Activated B cell treated with CpG ODN at 0.5 μM for 24 hours (primary cell): ENCODE results near the gene KIAA0319L. TPM values are rescaled to one million over a fixed set of nuclear protein-coding genes. Genes with fewer than 3 reads are reported as not detected.

Source experiments
- ATAC-seq: fragments of 200-7000 bp; cut with Tn5 transposase; one replicate; pipeline ENCODE4 v1.10.0; 2021; ENCODE audit warnings: low read depth, mild to moderate bottlenecking, moderate library complexity
- CTCF ChIA-PET: fragments of 350-600 bp; sonication (Branson Sonifier 250); formaldehyde crosslinking; loops from one replicate; lab custom pipeline; 2021; ENCODE audit warnings: antibody characterized with exemption; lab: Charles Lee
- POLR2A ChIA-PET: fragments of 350-600 bp; sonication (Branson Sonifier 250); formaldehyde crosslinking; loops from one replicate; lab custom pipeline; 2021; ENCODE audit warnings: antibody characterized with exemption; lab: Charles Lee
- DNase-seq: peaks from one replicate; pipeline ENCODE4 v3.0.0; 2022
- H3K27ac Mint-ChIP-seq: one replicate; pipeline ENCODE4 v1.8.0; 2020; ENCODE audit warnings: mixed read lengths
- H3K27me3 Mint-ChIP-seq: one replicate; pipeline ENCODE4 v1.8.0; 2021; ENCODE audit warnings: mixed read lengths
- H3K36me3 Mint-ChIP-seq: one replicate; pipeline ENCODE4 v1.8.0; 2021; ENCODE audit warnings: low read depth, mixed read lengths
- H3K4me1 Mint-ChIP-seq: one replicate; pipeline ENCODE4 v1.8.0; 2021; ENCODE audit warnings: mixed read lengths
- H3K4me3 Mint-ChIP-seq: one replicate; pipeline ENCODE4 v1.8.0; 2020; ENCODE audit warnings: mild to moderate bottlenecking, mixed read lengths
- H3K9me3 Mint-ChIP-seq: one replicate; pipeline ENCODE4 v1.8.0; 2020; ENCODE audit warnings: mixed read lengths
- intact Hi-C: fragments of 100-400 bp; cut with micrococcal nuclease; formaldehyde crosslinking; loops from one replicate; pipeline ENCODE4 v1.15.1; 2024
- total RNA-seq: library from RNA; stranded (reverse); gene quantifications from 2 replicates; pipeline ENCODE4 v1.2.3, GENCODE V29; 2022
- TF ChIP-seq, protein P1 (sequence below): fragments of 200-600 bp; IDR thresholded peaks from one replicate; pipeline ENCODE4 v1.8.0; 2022; ENCODE audit warnings: antibody characterized with exemption, mild to moderate bottlenecking

KIAA0319L gene
- total RNA-seq, 1 donor from 2014 or later: 59.1 TPM

DNA sequence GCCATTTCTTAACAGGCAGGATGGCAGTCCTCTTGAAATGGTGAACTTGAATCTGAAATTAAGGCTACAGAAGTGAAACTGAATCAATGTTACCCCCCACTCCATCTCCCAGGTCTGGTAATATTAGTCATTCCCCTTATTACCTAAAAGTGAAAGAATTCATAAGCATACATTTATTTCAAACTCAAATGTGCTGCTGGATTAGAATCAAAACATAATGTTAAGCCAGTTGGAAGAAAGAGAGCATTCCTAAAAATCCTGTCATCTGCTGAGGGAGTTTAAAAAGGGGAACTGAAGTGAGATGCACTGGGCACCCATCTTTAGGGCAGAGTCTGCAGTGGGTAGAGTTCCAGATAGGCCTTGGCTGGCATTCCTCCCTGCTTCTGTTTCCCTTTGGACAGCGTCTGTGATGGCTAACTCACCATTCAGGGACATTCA lies 17.4 kb downstream of the KIAA0319L start:
- peaks cover 52% of the 10 kb centered on the region for H3K36me3 Mint-ChIP-seq
- peak overlapping the region; percentile 15 for H3K4me3 Mint-ChIP-seq
- no peaks in the 10 kb centered on the region for H3K27me3 Mint-ChIP-seq
- ATAC-seq (peak; percentile 58), DNase-seq (no peak)
- H3K27ac Mint-ChIP-seq: peak overlapping the region; percentile 81
- peaks cover 39% of the 10 kb centered on the region for H3K4me1 Mint-ChIP-seq
- TF ChIP-seq, protein P1, sequence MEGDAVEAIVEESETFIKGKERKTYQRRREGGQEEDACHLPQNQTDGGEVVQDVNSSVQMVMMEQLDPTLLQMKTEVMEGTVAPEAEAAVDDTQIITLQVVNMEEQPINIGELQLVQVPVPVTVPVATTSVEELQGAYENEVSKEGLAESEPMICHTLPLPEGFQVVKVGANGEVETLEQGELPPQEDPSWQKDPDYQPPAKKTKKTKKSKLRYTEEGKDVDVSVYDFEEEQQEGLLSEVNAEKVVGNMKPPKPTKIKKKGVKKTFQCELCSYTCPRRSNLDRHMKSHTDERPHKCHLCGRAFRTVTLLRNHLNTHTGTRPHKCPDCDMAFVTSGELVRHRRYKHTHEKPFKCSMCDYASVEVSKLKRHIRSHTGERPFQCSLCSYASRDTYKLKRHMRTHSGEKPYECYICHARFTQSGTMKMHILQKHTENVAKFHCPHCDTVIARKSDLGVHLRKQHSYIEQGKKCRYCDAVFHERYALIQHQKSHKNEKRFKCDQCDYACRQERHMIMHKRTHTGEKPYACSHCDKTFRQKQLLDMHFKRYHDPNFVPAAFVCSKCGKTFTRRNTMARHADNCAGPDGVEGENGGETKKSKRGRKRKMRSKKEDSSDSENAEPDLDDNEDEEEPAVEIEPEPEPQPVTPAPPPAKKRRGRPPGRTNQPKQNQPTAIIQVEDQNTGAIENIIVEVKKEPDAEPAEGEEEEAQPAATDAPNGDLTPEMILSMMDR: no peak
- no peaks in the 10 kb centered on the region for H3K9me3 Mint-ChIP-seq
- POLR2A ChIA-PET: interaction anchor here (0.6 to 1.9 kb wide), 3 partner anchors 17 to 1939 kb away, joined by 3 to 8 read pairs (median 5); partner anchors contain the start of genes KIAA0319L, NCDN and SFPQ
- intact Hi-C loops: loop anchor here (2.0 kb wide), 1 partner anchor 17 kb away; the partner anchor contains the start of genes KIAA0319L and NCDN
- CTCF ChIA-PET: interaction anchor here (0.9 kb wide), 1 partner anchor 89 kb away, joined by 3 read pairs; no protein-coding TSS in a partner anchor

DNA sequence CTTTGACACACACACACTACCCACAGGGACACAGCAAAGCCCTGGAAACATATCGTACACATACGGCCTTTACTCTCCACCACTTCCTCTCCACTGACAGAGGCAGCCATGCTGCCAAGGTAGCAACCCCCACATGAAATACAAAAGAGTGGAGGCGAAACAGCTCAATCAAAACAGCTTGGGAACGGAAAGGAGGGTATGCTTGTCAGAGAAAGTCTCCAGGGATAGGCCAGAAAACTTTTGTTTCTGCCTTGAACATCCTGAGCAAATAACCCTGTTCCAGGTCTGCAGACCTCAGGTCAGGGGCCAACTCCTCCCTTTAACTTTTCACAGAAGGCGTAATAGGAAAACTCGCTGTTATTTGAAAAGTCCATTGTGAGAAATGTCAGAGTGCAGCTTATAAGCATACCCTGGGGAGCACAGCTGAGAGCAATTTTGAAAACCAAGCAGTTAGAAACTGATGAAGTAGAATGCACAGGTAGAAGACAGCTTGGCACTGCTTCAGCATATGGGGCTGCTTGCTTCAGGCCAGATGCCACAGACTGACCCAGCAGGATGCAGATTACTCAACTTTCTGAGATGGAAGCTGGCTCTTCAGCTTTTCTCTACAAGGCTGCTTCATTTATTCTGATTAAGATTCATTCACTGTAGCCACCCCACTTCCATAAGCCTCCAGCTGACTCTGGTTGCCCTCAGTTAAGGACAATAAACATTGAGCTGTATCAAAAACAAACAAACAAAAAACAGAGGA lies 18.0 kb downstream of the KIAA0319L start:
- TF ChIP-seq, protein P1: no peak
- Mint-ChIP-seq H3K36me3 (peaks cover 48% of the 10 kb centered on the region), H3K4me3 (peak overlapping the region; percentile 28), H3K4me1 (peaks cover 38% of the 10 kb centered on the region), H3K27ac (peak overlapping the region; percentile 81), H3K9me3 (no peaks in the 10 kb centered on the region), H3K27me3 (no peaks in the 10 kb centered on the region)
- ATAC-seq: peak; percentile 49
- no peak for DNase-seq
- CTCF ChIA-PET: interaction anchor here (0.9 kb wide), 1 partner anchor 88 kb away, joined by 3 read pairs; no protein-coding TSS in a partner anchor
- POLR2A ChIA-PET: interaction anchor here (0.6 to 1.9 kb wide), 3 partner anchors 18 to 1940 kb away, joined by 3 to 8 read pairs (median 5); partner anchors contain the start of genes KIAA0319L, NCDN and SFPQ
- intact Hi-C loops: loop anchor here (2.0 kb wide), 1 partner anchor 18 kb away; the partner anchor contains the start of genes KIAA0319L and NCDN

DNA sequence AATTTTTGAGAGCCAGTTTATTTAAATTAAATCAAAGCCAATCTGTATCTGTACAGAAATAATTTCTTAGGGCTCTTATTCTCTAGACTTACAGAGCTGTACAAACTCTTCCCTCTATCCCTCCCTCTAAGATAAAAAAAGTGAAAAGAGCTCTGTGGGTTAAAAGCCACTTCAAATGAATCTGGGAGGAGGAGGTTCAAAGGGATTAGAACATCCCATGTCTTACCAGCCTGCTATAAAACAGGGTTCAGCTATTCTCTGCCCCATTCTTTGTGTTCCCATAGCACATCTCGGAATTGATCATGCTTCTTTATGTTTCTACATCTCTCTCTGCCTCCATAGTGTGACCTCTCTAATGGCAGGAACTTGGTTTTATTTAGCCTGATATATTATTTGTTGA lies 19.4 kb downstream of the KIAA0319L start:
- ChIA-PET CTCF (no interaction called here), POLR2A (interaction anchor here (0.7 kb wide), 2 partner anchors 32 to 673 kb away, joined by 5 to 6 read pairs; no protein-coding TSS in a partner anchor)
- no peaks in the 10 kb centered on the region for H3K9me3 Mint-ChIP-seq
- H3K27me3 Mint-ChIP-seq: no peaks in the 10 kb centered on the region
- H3K4me3 Mint-ChIP-seq: no peak overlapping the region
- no peak overlapping the region for H3K27ac Mint-ChIP-seq
- H3K36me3 Mint-ChIP-seq: peaks cover 42% of the 10 kb centered on the region
- H3K4me1 Mint-ChIP-seq: peaks cover 34% of the 10 kb centered on the region
- DNase-seq (no peak), ATAC-seq (no peak)
- intact Hi-C loops: loop anchor here (2.0 kb wide), 1 partner anchor 19 kb away; the partner anchor contains the start of genes KIAA0319L and NCDN
- TF ChIP-seq, protein P1: no peak

DNA sequence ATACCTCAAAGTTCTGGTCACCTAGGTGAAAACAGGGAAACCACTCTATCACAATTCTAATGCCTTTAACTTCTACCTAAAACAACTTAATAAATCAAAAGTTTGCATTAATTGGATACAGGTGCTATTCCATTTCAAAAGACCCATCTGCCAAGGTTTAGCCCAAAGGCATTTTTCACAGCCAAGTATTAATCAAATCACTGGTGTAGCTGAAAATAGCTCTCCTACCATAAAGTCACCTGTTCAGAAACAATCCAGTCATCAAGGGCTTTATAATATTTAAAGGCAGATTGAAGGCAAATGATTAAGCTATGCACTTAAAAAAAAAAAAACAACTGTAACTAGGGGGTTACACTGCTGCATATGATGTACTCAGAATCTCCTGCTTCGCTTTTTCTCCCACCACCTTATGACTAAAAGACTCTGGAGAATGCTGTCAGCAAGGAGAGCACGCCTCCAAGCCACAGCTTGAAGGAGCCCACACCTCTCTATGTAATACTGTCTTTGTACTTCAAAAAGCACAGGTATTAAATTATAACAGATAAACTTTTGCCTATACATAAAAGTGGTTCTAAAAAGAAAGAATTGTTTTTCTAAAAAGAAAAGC lies 20.5 kb downstream of the KIAA0319L start:
- TF ChIP-seq, protein P1: no peak
- H3K9me3 Mint-ChIP-seq: no peaks in the 10 kb centered on the region
- H3K4me3 Mint-ChIP-seq: no peak overlapping the region
- ChIA-PET CTCF (no interaction called here), POLR2A (no interaction called here)
- ATAC-seq (no peak), DNase-seq (no peak)
- H3K4me1 Mint-ChIP-seq: peaks cover 33% of the 10 kb centered on the region
- intact Hi-C loops: no loop called here
- H3K36me3 Mint-ChIP-seq: peaks cover 45% of the 10 kb centered on the region
- H3K27me3 Mint-ChIP-seq: no peaks in the 10 kb centered on the region
- H3K27ac Mint-ChIP-seq: no peak overlapping the region

DNA sequence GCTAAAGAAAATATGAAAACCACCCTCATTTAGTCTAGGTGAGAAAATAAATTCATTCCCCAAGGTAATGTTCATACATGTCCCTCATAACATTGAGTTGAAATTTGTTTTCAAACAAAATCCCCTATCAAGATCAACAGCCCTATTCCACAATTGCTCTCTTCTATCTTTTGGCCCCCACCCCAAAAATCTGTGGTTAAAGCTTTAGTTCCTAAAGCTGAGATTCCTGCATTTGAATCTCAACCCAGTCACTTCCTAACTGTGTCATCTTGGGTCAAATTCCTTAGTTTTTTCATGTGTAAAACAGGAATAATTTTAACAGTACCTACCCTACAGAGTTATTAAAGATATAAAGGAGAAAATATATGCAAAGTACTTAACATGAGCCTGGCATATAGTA lies 22.0 kb downstream of the KIAA0319L start:
- Mint-ChIP-seq H3K27ac (no peak overlapping the region), H3K4me1 (peaks cover 27% of the 10 kb centered on the region), H3K27me3 (no peaks in the 10 kb centered on the region), H3K9me3 (peaks cover 3% of the 10 kb centered on the region), H3K4me3 (no peak overlapping the region), H3K36me3 (peaks cover 49% of the 10 kb centered on the region)
- ATAC-seq: no peak
- TF ChIP-seq, protein P1: no peak
- intact Hi-C loops: no loop called here
- POLR2A ChIA-PET: no interaction called here
- DNase-seq: no peak
- CTCF ChIA-PET: no interaction called here
